Kidney epithelial cell (primary cell): ENCODE measurements around the gene IL1RL1. TPM values are rescaled to one million over a fixed set of nuclear protein-coding genes. Genes with fewer than 3 reads are reported as not detected.

Experiments used
- DNase-seq: peaks from one replicate; pipeline ENCODE4 v3.0.0-alpha.2; 2010; ENCODE audit warnings: low read depth
- H3K27me3 ChIP-seq: 2 replicates; pipeline ENCODE4 v1.6.0; 2011; ENCODE audit warnings: low read length; ENCODE audit not compliant: control insufficient read depth, insufficient read depth
- H3K36me3 ChIP-seq: 2 replicates; pipeline ENCODE4 v1.5.1; 2011; ENCODE audit warnings: low read length; ENCODE audit not compliant: control insufficient read depth, insufficient read depth
- H3K4me3 ChIP-seq: 2 replicates; pipeline ENCODE4 v1.5.1; 2011; ENCODE audit warnings: low read depth, mild to moderate bottlenecking, control low read depth, low read length
- total RNA-seq: library from RNA; depleted of rRNA; stranded (reverse); fragments of >200 nt; gene quantifications from 2 replicates; pipeline ENCODE4 v1.2.3, GENCODE V29; 2015
- TF ChIP-seq, protein P1 (sequence below): IDR thresholded peaks from 2 replicates; pipeline ENCODE4 v1.5.1; 2011; ENCODE audit warnings: mild to moderate bottlenecking, moderate library complexity, low read length, control low read depth, inconsistent platforms; ENCODE audit not compliant: insufficient read depth, poor library complexity, severe bottlenecking

The IL1RL1 gene
- total RNA-seq, 1 donor from 2014 or later, result 5.1 TPM

DNA sequence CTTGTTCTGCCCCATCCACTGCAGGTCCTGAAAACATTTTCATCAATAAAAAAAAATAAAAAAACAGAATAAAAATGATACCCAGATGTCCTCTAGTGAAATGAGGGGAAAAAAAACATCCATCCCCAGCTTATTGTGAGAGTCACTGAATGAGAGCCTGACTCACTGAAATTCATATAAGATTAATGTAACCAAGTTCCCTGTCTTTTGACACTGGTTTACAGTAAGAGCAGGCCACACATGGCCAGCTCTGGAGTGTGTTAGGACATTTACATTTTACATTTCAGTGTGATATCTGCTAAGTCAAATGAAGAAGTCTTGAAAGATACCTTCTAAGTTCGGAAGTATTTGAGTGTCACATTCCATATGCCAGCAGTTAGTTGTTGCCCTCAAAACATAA, 23.1 kb downstream of the IL1RL1 start:
- TF ChIP-seq, protein P1, sequence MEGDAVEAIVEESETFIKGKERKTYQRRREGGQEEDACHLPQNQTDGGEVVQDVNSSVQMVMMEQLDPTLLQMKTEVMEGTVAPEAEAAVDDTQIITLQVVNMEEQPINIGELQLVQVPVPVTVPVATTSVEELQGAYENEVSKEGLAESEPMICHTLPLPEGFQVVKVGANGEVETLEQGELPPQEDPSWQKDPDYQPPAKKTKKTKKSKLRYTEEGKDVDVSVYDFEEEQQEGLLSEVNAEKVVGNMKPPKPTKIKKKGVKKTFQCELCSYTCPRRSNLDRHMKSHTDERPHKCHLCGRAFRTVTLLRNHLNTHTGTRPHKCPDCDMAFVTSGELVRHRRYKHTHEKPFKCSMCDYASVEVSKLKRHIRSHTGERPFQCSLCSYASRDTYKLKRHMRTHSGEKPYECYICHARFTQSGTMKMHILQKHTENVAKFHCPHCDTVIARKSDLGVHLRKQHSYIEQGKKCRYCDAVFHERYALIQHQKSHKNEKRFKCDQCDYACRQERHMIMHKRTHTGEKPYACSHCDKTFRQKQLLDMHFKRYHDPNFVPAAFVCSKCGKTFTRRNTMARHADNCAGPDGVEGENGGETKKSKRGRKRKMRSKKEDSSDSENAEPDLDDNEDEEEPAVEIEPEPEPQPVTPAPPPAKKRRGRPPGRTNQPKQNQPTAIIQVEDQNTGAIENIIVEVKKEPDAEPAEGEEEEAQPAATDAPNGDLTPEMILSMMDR, result no peak
- Histone ChIP-seq H3K36me3 (no peaks in the 10 kb centered on the region), H3K27me3 (no peaks in the 10 kb centered on the region), H3K4me3 (no peak overlapping the region)
- DNase-seq, result no peak

GRCh38 chr2:102335871-102336366, 24.6 kb downstream of the IL1RL1 start:
- TF ChIP-seq, protein P1, result no peak
- Histone ChIP-seq H3K4me3 (no peak overlapping the region), H3K36me3 (no peaks in the 10 kb centered on the region), H3K27me3 (no peaks in the 10 kb centered on the region)
- no peak for DNase-seq

GRCh38 chr2:102336502-102336945, 25.2 kb downstream of the IL1RL1 start:
- DNase-seq, result no peak
- H3K27me3 ChIP-seq, result no peaks in the 10 kb centered on the region
- TF ChIP-seq, protein P1, result no peak
- no peaks in the 10 kb centered on the region for H3K36me3 ChIP-seq
- no peak overlapping the region for H3K4me3 ChIP-seq

GRCh38 chr2:102337012-102337411, 25.6 kb downstream of the IL1RL1 start:
- Histone ChIP-seq H3K36me3 (no peaks in the 10 kb centered on the region), H3K27me3 (no peaks in the 10 kb centered on the region), H3K4me3 (no peak overlapping the region)
- TF ChIP-seq, protein P1, result no peak
- DNase-seq, result no peak

DNA sequence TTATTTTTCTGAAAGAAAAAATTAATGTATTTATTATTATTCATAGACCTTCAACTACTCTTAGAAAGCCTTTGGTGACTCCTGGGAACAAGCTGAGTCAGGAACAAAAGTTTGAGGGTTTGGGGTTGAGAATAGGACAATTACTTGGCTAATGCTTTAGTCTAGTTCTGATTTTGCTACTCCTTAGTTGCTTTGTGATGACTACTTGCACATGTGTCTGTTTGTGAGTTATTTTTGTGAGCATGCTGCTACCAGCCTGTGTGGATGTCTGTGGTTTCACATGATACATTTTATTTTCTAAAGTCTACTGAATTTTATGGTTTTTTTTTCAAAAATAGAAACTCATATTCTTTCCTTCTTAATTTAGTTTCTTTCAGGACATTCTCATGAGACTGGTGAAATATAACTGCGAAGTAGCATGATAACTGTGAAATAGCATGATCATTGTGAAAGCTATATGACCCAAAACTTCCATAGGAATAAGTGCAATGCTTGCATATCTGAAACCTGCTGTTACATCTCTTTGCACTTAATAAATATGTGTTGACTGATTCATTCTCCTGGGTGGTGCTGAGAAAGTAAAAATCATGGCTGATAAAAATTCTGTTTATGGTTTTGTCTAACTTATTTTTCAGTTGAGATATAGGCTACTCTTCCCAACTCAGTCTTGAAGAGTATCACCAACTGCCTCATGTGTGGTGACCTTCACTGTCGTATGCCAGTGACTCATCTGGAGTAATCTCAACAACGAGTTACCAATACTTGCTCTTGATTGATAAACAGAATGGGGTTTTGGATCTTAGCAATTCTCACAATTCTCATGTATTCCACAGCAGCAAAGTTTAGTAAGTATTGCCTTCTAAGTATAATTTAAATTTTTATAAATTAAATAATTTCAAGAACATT, 26.4 kb downstream of the IL1RL1 start:
- no peak overlapping the region for H3K4me3 ChIP-seq

More for the DNA sequence above, 26.4 kb downstream of the IL1RL1 start:
- no peak for DNase-seq
- no peaks in the 10 kb centered on the region for H3K36me3 ChIP-seq
- H3K27me3 ChIP-seq, result no peaks in the 10 kb centered on the region
- TF ChIP-seq, protein P1, result no peak
